HG02763 (cell line): ENCODE results near the gene GTF2F2.

Source experiments
- ATAC-seq: cut with Tn5 transposase; IDR thresholded peaks from one replicate; pipeline ENCODE4 v1.9.1; 2021; ENCODE audit warnings: mild to moderate bottlenecking, moderate library complexity; ENCODE audit not compliant: unreplicated experiment

GTF2F2 gene

GRCh38 chr13:45332036-45332830 is 211.9 kb downstream of the GTF2F2 start:
- no peak for ATAC-seq

GRCh38 chr13:45332831-45333219 is 212.5 kb downstream of the GTF2F2 start:
- ATAC-seq = no peak

- no peak for ATAC-seq
Observed at GRCh38 chr13:45333251-45333976, 213.1 kb downstream of the GTF2F2 start.
